Thoracic aorta (tissue), 2 donors: Measurements from ENCODE around the gene CHERP. TPM values are rescaled to one million over a fixed set of nuclear protein-coding genes. Genes with fewer than 3 reads are reported as not detected.

ENCODE experiments used
- ATAC-seq: fragments of 150-250 bp; one replicate; pipeline ENCODE4 v1.8.0; 2017; ENCODE audit warnings: low read depth; ENCODE audit not compliant: insufficient number of reproducible peaks, low FRiP score
- DNase-seq: peaks from one replicate; pipeline ENCODE4 v3.0.0-alpha.2; 2020; ENCODE audit warnings: low spot score
- H3K27ac ChIP-seq, 2 donors: fragments of 200-600 bp; sonication (generic); 1 replicate in 1 of 2; 2 replicates in 1 of 2; pipeline ENCODE4 v1.5.1; 2016; ENCODE audit warnings: mild to moderate bottlenecking in 2 of 2, moderate library complexity in 2 of 2
- H3K27me3 ChIP-seq: fragments of 200-600 bp; sonication (generic); replicated peaks from 2 replicates; pipeline ENCODE4 v1.6.0; 2016; ENCODE audit warnings: mild to moderate bottlenecking; ENCODE audit not compliant: insufficient read depth
- H3K36me3 ChIP-seq: fragments of 200-600 bp; sonication (generic); one replicate; pipeline ENCODE4 v1.5.1; 2016
- H3K4me1 ChIP-seq, 2 donors: fragments of 200-600 bp; sonication (generic); 1 replicate in 1 of 2; 2 replicates in 1 of 2; pipeline versions ENCODE4 v1.5.1 to v1.6.0; 2016; ENCODE audit warnings: low read depth in 2 of 2, mild to moderate bottlenecking in 1 of 2; ENCODE audit not compliant: control insufficient read depth in 1 of 2
- H3K4me3 ChIP-seq: fragments of 200-600 bp; sonication (generic); 2 replicates; pipeline ENCODE4 v1.5.1; 2016; ENCODE audit warnings: mild to moderate bottlenecking
- H3K9me3 ChIP-seq: fragments of 200-600 bp; sonication (generic); 2 replicates; pipeline ENCODE4 v1.5.1; 2016
- total RNA-seq, 2 donors: library from RNA; depleted of rRNA; stranded (reverse); fragments of >200 nt; gene quantifications; one replicate each; pipeline versions ENCODE4 v1.1.0 to v1.2.3, GENCODE V29; 2016
- TF ChIP-seq, protein P1 (sequence below): fragments of 200-600 bp; sonication (generic); IDR thresholded peaks from one replicate; pipeline ENCODE4 v1.5.1; 2019; ENCODE audit warnings: antibody characterized with exemption

CHERP gene
- total RNA-seq, 2 donors from 2014 or later, result 9.3 to 18.4 TPM

DNA sequence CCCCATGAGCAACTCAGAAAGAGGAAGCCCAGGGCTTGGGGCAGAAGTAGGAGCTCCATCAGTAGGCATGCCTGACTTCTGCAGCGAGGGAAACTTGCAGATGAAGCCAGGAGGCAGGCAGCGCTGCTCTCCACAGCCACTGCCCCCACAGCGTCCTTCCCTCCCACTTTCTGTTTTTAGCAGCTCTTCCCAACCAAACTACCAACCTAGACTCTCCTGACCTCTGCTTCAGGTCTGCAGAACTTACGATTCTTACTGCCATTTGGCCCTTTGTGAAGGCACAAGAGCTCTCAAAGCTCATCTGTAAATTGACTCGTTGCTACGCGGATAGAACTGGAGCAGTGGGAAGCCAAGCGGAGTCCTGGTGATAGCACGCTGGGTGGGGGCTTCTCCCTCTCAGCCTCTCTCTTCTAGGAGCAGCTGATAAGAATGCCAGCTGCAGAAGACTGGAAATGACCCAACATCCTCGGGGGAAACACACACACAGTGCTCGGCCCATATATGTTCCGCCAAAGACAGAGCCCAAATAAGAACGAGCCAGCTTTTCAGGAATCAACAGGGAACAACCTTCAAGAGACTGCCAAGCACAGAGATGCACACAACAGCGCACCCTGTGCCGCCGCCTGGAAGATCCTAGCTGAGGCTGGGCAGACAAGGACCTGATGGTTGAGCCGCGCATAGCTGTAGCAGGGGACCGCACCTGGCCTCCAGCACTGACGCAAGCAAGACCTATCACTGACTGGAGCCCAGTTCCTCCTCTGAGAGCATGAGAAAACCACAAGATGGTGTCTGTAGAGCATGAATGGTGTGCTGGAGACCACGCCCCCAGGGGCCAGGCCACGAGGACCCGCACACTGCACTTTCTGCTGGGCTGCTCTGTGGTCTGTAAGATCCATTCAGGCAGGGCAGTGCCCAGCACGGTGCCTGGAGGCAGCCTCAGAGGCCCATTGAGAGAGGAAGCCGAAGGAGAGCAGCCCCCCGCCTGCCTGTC, 45.9 kb upstream of the CHERP start:
- no peak for DNase-seq
- H3K27ac ChIP-seq, result peak overlapping the region; percentile 10 to 49
- TF ChIP-seq, protein P1, sequence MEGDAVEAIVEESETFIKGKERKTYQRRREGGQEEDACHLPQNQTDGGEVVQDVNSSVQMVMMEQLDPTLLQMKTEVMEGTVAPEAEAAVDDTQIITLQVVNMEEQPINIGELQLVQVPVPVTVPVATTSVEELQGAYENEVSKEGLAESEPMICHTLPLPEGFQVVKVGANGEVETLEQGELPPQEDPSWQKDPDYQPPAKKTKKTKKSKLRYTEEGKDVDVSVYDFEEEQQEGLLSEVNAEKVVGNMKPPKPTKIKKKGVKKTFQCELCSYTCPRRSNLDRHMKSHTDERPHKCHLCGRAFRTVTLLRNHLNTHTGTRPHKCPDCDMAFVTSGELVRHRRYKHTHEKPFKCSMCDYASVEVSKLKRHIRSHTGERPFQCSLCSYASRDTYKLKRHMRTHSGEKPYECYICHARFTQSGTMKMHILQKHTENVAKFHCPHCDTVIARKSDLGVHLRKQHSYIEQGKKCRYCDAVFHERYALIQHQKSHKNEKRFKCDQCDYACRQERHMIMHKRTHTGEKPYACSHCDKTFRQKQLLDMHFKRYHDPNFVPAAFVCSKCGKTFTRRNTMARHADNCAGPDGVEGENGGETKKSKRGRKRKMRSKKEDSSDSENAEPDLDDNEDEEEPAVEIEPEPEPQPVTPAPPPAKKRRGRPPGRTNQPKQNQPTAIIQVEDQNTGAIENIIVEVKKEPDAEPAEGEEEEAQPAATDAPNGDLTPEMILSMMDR, result no peak

DNA sequence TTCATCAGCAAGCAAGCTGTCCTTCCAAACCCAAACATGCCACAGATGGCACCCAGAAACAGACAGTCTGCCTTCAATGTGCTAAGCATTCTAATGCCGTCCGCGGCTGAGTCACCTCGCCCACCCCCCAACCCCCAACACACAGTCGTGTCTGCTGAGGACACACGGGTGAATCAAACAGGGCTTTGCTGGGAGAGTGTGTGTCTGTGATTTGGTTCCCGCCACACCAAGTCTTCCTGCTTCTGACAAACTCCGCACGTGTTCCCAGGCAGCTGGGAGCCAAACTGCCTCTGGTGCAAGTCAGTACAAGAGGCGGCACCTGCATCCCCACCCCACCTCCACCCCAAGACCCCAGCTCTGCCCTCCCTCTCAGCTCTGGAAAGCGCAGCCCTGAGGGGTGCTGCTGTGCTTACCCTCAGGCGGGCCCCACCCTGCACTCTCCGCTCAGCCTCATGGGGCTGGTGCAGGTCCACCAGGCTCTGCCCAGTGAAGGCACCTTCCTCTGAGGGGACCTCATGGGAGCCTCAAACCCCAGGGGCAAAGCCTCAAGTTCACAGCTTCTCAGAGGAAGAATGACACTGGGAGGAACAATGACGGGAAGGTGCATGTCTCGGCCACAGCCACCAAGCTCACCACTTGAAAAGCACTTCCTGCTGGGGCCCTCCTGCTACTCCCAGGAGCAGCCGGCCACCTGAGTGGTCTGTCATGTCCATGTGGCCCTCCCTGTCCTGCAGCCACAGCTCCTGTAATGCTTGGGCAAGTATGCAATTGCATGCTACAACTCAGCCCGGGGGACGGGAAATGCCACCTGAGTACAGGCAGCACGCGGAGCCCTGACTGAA, 45.0 kb upstream of the CHERP start:
- Histone ChIP-seq H3K27me3 (no peaks in the 10 kb centered on the region), H3K4me1 (peaks cover 33 to 70% of the 10 kb centered on the region in 2 donors), H3K36me3 (no peaks in the 10 kb centered on the region), H3K4me3 (peak overlapping the region; percentile 54), H3K9me3 (no peaks in the 10 kb centered on the region), H3K27ac (no peak overlapping the region)
- DNase-seq (no peak), ATAC-seq (no peak)
- TF ChIP-seq, protein P1, result no peak

More for the DNA sequence above, 45.9 kb upstream of the CHERP start:
- no peaks in the 10 kb centered on the region for H3K27me3 ChIP-seq
- peak overlapping the region; percentile 54 for H3K4me3 ChIP-seq
- no peaks in the 10 kb centered on the region for H3K36me3 ChIP-seq
- H3K4me1 ChIP-seq, result peaks cover 33 to 66% of the 10 kb centered on the region in 2 donors
- H3K9me3 ChIP-seq, result no peaks in the 10 kb centered on the region
- ATAC-seq, result no peak

DNA sequence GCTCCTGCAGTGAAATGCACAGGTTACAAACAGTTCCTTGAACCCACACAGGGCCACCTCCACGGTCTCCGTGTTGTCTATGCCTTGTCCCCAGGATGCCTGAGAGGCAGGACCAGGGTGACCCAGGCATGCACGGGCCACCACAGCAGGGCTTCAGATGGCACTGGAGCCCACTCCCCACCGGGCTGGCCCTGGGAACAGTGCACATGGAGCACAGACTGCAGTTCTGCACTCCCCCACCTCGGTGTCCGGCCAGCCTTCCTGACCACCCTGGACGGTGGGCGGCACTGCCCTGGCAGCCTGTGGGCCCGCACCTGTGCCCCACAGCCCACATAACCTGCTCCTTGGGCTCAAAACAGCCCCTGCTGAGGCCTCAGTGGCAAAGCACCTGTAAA, 44.2 kb upstream of the CHERP start:
- DNase-seq, result no peak
- ATAC-seq, result no peak
- H3K9me3 ChIP-seq, result no peaks in the 10 kb centered on the region
- no peak overlapping the region for H3K4me3 ChIP-seq
- peaks cover 33 to 69% of the 10 kb centered on the region in 2 donors for H3K4me1 ChIP-seq
- no peaks in the 10 kb centered on the region for H3K36me3 ChIP-seq
- no peak overlapping the region for H3K27ac ChIP-seq
- no peaks in the 10 kb centered on the region for H3K27me3 ChIP-seq
- TF ChIP-seq, protein P1, result no peak

GRCh38 chr19:16585808-16586476, 43.7 kb upstream of the CHERP start:
- Histone ChIP-seq H3K4me3 (no peak overlapping the region), H3K36me3 (no peaks in the 10 kb centered on the region), H3K4me1 (peaks cover 33 to 74% of the 10 kb centered on the region in 2 donors), H3K27ac (no peak overlapping the region), H3K27me3 (no peaks in the 10 kb centered on the region), H3K9me3 (no peaks in the 10 kb centered on the region)
- ATAC-seq, result no peak
- no peak for DNase-seq
- TF ChIP-seq, protein P1, result no peak
